NCI-H2107 (cell line): ENCODE measurements around the gene PCSK2.

Source experiments
- DNase-seq: peaks from one replicate; lab custom pipeline; 2025; lab: John Stamatoyannopoulos, UW

PCSK2 gene

GRCh38 chr20:17507032-17507431, 280.2 kb downstream of the PCSK2 start:
- no peak for DNase-seq

DNA sequence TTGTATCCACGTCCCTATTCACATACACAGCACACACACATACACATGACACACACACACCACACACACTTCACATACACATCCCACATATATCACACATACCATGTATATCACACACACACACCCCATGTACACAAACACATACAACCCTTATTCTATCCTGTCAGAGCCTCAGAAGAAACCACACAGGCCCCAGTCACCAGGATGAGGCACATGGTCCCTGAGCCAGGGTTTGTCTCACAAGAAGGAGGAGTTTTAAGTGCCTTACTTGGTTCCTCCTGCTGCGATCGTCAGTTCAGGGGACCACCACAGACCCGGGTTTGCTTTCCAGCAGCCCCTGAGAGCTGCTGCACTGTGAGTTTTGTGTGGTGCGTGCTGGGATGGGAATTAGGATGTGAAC, 280.7 kb downstream of the PCSK2 start:
- no peak for DNase-seq

- no peak for DNase-seq
These were observed 281.9 kb downstream of the PCSK2 start for GRCh38 chr20:17508756-17509155.

GRCh38 chr20:17510548-17510947, 283.7 kb downstream of the PCSK2 start:
- no peak for DNase-seq

GRCh38 chr20:17511401-17511800, 284.6 kb downstream of the PCSK2 start:
- DNase-seq: no peak

DNA sequence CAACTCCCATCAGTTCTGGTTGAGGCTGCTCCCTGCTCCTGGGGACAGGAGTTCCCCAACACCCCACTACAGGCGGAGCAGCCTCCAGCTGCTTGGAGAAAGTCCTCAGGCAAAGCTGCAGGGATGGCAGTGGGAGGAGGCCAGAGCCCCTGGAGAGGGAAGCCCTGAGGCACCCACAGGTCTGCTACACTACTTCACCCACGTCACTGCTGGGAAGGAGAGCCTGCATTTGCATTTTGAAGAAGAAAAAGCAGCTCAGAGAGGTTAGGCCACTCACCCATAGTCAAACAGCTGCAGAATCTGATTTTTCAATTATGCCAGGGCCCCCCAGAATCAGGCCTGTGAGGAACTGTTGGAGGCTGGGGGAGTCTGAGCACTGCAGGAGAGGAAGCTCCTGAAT, 287.1 kb downstream of the PCSK2 start:
- DNase-seq: no peak

DNA sequence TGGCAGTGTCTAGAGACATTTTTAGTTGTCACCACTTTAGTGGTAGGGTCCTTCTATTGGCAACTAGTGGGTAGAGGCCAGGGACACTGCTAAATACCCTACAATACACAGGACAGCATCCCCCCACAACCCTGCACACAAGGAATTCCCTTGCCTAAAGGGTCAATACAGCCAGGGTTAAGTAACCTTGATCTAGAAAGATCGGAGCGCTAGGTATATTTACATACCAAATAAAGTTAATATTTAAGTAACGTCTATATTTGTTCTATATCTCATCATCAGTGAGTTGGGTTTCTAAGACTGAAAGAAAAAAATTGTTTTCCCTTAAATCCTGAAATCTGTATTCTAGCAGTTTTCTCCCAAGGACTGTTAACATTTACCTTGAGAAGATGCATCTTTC, 288.2 kb downstream of the PCSK2 start:
- no peak for DNase-seq

DNA sequence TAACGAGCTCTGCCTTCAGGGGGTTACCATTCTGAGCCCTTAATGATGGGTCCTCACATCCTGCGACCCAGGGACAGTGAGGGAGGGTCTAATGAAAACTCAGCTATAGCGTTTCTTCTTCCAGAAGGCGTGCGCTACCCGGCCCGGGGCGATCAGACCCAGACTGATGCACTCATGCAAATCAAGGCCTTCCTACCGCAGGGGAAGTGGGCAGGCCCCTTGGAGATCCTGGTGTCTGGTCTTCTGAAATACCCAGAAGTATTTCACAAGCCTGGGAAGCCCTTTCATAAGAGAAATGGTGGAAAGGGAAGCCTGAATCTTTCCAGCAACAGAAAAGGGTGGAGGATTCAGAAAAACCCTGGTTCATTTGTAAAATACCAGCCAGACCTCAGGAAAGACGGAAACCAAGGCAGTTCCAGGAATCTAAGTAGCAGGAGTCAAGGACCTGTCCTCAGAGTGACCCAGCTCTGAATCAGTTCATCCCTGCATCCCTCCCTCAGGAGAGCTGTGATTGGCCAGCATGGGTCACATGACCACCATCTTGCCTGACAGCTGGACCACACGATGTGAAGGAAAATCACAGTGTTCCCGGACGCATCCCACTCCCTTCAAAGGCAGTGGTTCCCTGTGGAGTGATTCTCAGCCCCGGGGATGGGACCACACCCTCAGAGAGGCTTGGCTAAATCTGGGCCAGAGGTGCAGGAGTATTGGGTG, 291.7 kb downstream of the PCSK2 start:
- DNase-seq: no peak

GRCh38 chr20:17519606-17520285, 292.9 kb downstream of the PCSK2 start:
- no peak for DNase-seq

DNA sequence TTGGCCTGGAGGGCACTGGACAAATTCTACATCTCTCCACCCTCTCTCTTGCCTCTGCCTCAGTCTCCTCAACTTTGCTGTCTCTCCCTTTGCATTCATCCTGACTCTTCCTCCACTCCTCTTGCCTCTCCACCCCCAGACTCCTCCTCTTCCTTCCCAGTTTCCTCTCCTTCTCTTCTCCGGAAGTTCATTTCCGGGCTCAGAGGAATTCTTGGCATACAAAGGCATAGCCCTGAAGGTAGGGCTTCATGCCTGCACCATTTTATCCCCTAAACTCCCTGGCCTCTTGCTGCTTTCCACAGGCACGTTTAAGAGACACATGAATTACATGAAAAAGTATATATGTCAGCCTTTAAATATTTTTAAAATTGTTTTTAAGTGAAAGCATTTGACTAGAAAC, 293.7 kb downstream of the PCSK2 start:
- no peak for DNase-seq

DNA sequence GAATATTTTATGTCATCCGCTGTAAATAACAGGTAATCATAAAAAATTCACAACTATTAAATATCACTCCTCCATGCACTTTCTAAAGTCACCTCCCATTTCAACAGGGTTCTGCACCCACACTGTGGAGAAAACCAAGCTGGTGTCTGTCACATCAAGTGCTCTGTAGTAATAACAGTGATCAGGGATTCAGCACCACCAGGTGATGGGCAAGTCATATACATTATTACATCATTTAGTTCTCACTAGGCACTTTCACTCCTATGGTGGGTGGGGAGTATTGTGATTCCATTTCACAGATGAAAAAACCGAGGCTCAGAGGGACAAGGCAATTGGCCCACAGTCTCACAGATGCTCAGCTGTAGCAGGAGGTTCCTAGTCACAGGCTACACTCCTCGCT, 295.7 kb downstream of the PCSK2 start:
- DNase-seq: no peak

- DNase-seq: no peak
These were observed 296.5 kb downstream of the PCSK2 start for GRCh38 chr20:17523326-17523725.

DNA sequence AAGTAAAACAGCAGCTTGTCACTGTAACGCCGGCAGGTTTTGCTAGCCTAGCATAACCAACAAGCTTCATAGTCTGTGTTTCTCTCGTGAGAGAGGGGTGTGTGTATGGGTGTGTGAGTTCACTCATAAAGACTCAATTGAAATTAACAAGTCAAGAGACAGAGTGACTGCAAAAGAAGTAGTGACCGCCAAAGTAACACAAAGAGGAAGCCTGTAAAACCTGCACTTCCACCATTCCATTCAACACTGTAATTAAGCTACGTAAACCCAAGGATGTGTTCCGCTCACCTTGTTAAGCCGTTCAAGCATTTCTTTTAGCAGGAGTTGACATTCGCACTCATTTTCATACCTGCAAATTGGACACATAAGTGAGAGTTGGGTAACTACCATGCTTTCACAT, 297.7 kb downstream of the PCSK2 start:
- DNase-seq: no peak

- DNase-seq: no peak
These were observed 298.3 kb downstream of the PCSK2 start for GRCh38 chr20:17525132-17525531.

- no peak for DNase-seq
These were observed 298.8 kb downstream of the PCSK2 start for GRCh38 chr20:17525650-17526049.

GRCh38 chr20:17529586-17529985, 302.7 kb downstream of the PCSK2 start:
- no peak for DNase-seq

- no peak for DNase-seq
These were observed 303.3 kb downstream of the PCSK2 start for GRCh38 chr20:17530153-17530552.

DNA sequence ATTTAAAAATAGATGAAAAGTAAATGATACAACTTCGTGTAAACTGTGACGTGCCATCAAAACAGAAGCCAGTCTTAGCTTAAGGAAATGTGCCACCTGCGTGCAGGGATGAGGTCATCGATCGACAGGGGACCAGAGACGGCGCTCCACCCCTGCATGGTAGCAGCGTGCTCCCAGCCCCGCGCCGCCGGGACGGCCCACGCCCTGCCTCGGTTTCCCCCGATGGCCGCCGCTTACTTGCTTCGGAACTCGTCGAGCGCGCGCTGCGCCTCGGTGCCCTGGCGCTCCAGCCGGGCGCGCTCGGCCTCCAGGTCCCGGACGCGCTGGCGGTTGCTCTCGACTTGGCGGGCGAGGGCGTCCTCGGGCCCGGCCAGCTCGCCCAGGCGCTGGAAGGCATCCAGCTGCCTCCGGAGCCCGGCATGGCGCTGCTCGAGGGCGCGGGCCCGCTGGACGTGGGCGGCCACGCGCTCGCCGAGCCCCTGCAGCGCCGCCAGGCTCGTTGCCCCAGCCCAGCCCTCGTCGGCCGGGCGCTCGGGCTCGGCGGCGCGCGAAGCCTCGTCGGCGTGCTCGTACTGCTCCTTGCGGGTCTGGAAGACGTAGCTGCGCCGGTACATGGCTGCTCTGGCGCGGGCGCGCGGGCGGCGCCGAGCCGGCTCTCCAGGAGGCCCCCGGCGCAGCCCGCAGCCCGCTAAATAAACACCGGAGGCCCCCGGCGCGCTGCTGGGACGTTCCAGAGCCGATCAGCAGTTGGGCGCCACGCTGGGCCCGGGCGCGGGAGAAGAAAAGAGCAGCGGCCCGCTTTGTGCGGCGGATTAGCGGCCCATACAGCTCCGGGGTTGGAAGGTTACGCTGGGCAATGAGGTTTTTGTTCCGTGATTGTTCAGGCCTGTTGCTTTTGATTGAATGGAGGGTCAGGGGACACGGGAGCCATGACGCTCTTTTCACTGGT, 304.1 kb downstream of the PCSK2 start, which contains the start of gene BFSP1:
TSS of gene BFSP1 (minus strand) at position 664 of the 949 bp plus-strand sequence. CDS start at position 614, 50 bp downstream.
- DNase-seq: peak; percentile 13

- DNase-seq: no peak
These were observed 304.8 kb downstream of the PCSK2 start for GRCh38 chr20:17531665-17532025.

DNA sequence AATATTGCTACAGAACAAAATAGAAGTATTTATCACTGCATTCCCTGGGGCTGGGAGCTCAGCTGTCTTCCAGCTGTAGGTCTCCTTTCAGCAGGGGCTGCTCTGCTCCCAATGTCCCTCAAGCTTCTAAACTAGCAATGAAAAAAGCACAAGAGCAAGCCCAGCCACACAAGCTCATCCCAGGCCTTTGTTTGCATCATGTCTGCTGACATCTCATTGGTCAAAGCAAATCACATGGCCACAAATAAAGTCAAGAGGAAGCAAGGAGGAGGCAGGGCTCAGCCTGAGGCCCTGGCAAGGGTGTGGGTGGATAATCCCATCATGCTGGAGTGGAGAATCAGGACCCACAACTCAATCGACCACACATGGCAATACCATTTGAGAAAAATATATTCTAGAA, 306.6 kb downstream of the PCSK2 start:
- DNase-seq: no peak

GRCh38 chr20:17534077-17534476, 307.2 kb downstream of the PCSK2 start:
- no peak for DNase-seq
